ENCODE data around the gene ESPNL.

Gene ESPNL

DNA sequence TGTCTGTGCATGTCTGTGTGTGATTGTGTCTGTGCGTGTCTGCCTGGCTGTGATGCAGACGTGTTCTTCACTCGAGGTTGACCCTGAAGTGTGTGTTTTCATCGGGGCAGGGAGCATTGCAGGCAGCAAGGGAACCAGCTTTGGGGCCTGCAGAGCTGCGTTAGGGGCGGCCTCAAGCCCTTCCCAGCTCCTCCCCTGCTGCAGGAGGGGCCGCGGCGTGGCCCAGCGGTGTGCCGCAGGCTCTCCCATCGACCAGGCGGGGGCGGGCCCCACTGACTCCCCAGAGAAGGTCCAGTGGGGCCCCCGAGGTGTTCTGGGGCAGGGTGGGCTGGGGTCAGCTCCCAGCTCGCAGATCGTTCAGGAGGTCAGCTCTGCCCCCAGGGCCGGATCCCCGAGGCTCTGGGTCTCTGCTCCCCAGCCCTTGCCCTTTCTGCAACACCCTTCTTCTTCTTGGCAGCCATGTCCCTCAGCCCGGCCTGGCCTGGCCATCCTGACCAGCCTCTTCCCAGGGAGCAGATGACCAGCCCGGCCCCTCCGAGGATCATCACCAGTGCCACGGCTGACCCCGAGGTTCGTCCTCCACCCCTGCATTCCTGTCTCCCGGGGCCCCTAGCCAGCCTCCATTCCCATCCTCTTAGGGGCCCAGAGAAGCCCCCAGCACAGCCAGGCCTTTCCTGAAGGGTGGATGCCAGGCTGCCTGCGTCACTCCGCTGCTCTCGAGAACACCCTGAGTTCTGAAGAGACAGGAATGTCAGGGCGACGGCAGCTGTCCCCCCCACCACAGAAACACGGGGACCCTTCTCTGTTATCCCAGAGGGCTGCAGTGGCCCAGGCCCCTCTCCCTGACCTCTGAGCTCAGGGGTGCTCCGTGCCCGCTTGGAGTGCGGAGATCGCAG is 27.3 kb downstream of the ESPNL start:
- Histone ChIP-seq H3K9me3 (ENCODE audit: severe bottlenecking) (no peaks in the 10 kb centered on the region), H3K27ac (ENCODE audit: poor library complexity, severe bottlenecking) (no peak overlapping the region), H3K4me3 (ENCODE audit: severe bottlenecking) (no peak overlapping the region), H3K36me3 (ENCODE audit: low read depth) (no peaks in the 10 kb centered on the region), H3K4me1 (ENCODE audit: insufficient read depth, poor library complexity, severe bottlenecking) (no peaks in the 10 kb centered on the region), H3K27me3 (ENCODE audit: insufficient read depth, poor library complexity, severe bottlenecking) (no peaks in the 10 kb centered on the region)
- peak; percentile 44 for ATAC-seq (ENCODE audit: low read depth)
- TF ChIP-seq, protein P1, sequence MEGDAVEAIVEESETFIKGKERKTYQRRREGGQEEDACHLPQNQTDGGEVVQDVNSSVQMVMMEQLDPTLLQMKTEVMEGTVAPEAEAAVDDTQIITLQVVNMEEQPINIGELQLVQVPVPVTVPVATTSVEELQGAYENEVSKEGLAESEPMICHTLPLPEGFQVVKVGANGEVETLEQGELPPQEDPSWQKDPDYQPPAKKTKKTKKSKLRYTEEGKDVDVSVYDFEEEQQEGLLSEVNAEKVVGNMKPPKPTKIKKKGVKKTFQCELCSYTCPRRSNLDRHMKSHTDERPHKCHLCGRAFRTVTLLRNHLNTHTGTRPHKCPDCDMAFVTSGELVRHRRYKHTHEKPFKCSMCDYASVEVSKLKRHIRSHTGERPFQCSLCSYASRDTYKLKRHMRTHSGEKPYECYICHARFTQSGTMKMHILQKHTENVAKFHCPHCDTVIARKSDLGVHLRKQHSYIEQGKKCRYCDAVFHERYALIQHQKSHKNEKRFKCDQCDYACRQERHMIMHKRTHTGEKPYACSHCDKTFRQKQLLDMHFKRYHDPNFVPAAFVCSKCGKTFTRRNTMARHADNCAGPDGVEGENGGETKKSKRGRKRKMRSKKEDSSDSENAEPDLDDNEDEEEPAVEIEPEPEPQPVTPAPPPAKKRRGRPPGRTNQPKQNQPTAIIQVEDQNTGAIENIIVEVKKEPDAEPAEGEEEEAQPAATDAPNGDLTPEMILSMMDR (IDR thresholded peaks at IDR 0.05; ENCODE audit: poor library complexity, severe bottlenecking) = no peak
- no peak for DNase-seq (ENCODE audit: low spot score)

DNA sequence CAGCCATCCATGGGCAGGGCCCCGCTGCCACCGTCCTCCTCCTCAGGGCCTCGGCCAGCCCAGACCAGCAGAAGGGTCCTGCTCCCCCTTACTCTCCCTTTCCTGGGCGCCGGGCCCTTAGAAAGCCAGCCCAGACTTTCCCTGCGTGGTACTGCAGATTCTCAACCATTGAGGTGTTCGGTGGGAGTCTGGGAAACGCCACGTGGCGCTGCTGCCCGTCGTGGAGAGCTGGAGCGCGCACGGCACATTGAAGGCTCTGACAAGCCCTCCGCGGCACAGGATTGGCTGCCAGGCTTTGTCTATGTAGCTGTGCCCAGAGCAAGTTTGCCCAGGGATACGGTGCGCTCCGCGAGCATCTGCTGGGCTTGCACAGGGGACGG is 27.9 kb downstream of the ESPNL start:
- H3K36me3 ChIP-seq (ENCODE audit: low read depth) = no peaks in the 10 kb centered on the region
- DNase-seq (ENCODE audit: low spot score) = no peak
- H3K4me3 ChIP-seq (ENCODE audit: severe bottlenecking) = no peak overlapping the region
- H3K27me3 ChIP-seq (ENCODE audit: insufficient read depth, poor library complexity, severe bottlenecking) = no peaks in the 10 kb centered on the region
- ATAC-seq (ENCODE audit: low read depth) = no peak
- H3K4me1 ChIP-seq (ENCODE audit: insufficient read depth, poor library complexity, severe bottlenecking) = no peaks in the 10 kb centered on the region
- H3K27ac ChIP-seq (ENCODE audit: poor library complexity, severe bottlenecking) = no peak overlapping the region
- H3K9me3 ChIP-seq (ENCODE audit: severe bottlenecking) = no peaks in the 10 kb centered on the region
- TF ChIP-seq, protein P1 (IDR thresholded peaks at IDR 0.05; ENCODE audit: poor library complexity, severe bottlenecking) = no peak

DNA sequence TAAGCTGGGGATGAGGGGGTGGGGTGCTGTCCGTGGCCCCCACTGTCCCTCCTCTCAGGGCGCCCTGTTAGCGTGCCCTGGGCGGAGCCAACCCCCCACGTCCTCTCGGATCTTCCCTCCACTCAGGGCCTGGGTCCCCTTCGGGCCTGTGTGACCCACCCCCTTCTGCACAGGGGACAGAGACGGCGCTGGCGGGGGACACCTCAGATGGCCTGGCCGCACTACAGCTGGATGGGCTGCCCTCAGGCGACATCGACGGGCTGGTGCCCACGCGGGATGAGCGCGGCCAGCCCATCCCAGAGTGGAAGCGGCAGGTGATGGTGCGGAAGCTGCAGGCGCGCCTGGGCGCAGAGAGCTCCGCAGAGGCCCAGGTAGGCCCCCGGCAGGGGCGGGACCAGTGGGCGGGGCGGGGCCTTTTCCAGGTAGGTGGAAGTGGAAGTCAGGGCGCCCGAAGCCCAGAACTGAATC is 28.4 kb downstream of the ESPNL start:
- Histone ChIP-seq H3K27ac (ENCODE audit: poor library complexity, severe bottlenecking) (no peak overlapping the region), H3K4me3 (ENCODE audit: severe bottlenecking) (no peak overlapping the region), H3K9me3 (ENCODE audit: severe bottlenecking) (no peaks in the 10 kb centered on the region), H3K4me1 (ENCODE audit: insufficient read depth, poor library complexity, severe bottlenecking) (no peaks in the 10 kb centered on the region), H3K27me3 (ENCODE audit: insufficient read depth, poor library complexity, severe bottlenecking) (no peaks in the 10 kb centered on the region), H3K36me3 (ENCODE audit: low read depth) (no peaks in the 10 kb centered on the region)
- TF ChIP-seq, protein P1 (IDR thresholded peaks at IDR 0.05; ENCODE audit: poor library complexity, severe bottlenecking) = no peak
- DNase-seq (ENCODE audit: low spot score) = no peak
- no peak for ATAC-seq (ENCODE audit: low read depth)

DNA sequence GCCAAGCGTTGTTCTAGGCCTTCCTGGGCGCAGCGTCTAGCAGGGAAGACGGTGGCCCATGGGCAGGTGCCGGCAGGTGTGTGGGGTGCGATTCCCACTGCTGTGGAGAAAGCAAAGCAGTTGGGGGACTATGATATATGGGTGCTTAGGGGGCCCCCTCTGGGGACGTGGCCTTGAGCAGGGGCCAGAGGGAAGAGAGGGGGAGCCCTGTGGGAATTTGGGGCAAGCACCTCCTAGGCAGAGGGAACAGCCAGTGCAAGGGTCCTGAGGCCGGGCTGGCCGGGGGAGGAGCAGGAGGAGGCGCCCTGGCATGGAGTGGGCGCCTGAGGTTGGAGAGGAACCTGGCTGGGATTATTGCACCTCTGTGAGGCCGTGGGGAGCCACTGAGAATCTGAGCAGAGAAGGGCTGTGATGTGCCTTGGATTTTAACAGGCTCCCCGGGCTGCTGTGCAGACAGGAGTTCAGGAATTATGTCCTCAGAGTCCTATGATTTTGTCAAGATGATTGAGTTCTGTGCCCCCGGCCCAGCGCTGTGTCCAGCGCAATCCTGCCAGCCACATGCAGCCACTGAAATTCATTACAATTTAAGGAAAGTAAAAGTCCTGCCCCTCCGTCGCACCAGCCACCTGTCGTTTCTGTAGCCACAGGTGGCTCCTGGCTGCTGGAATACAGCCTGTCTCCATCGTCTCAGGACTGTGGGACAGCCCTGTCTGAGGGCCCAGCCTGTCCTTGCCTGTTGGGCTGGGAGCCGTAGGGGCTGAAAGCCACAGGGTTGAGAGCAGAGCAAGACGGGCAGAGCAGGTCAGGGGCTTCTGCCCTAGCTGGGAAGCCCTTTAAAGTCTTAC is 29.2 kb downstream of the ESPNL start:
- H3K36me3 ChIP-seq (ENCODE audit: low read depth) = no peaks in the 10 kb centered on the region
- no peak overlapping the region for H3K27ac ChIP-seq (ENCODE audit: poor library complexity, severe bottlenecking)
- ATAC-seq (ENCODE audit: low read depth) (no peak), DNase-seq (ENCODE audit: low spot score) (no peak)
- no peaks in the 10 kb centered on the region for H3K9me3 ChIP-seq (ENCODE audit: severe bottlenecking)
- no peaks in the 10 kb centered on the region for H3K4me1 ChIP-seq (ENCODE audit: insufficient read depth, poor library complexity, severe bottlenecking)
- TF ChIP-seq, protein P1 (IDR thresholded peaks at IDR 0.05; ENCODE audit: poor library complexity, severe bottlenecking) = no peak
- H3K4me3 ChIP-seq (ENCODE audit: severe bottlenecking) = no peak overlapping the region
- no peaks in the 10 kb centered on the region for H3K27me3 ChIP-seq (ENCODE audit: insufficient read depth, poor library complexity, severe bottlenecking)
